Superior temporal gyrus (tissue), 1 donor: Measurements from ENCODE around the gene ZMYND10.

Source experiments
- DNase-seq: peaks from one replicate; pipeline ENCODE4 v3.0.0-alpha.2; 2016; ENCODE audit errors: extremely low spot score

ZMYND10 gene

GRCh38 chr3:50371133-50371685 lies 25.7 kb upstream of the ZMYND10 start:
- DNase-seq = no peak

GRCh38 chr3:50370594-50370993 lies 25.1 kb upstream of the ZMYND10 start:
- DNase-seq = peak; percentile 56

DNA sequence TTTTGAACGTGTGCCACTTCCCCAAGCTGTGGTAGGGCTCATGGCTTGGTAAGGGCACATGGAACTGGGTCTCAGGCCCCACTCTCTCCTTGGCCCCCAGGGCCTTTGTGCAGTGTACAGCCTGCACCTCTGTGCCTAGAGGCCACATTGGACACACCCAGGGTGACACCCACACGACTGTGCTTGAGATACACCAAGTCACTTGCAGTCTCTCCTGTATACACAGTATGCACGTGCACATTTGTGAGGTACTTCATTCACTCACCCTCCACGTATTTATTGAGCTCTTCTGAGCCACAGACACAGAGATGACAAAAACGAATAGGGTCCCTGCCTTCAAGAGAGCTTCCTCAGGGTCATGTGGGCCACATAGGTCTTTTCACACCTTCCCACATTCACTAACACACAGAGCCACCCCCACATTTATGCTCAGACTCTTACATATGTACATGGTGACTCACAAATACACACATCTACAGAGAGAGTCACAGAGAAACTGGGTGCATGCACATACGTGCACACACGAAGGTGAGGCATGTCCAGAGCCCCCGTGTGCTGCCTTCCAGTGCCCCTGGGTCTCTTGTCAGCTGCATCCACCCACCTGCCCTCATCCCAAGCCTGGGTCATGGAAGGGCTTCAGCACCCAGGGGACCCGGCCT lies 23.6 kb upstream of the ZMYND10 start:
- DNase-seq = no peak

- DNase-seq = no peak
Observed at GRCh38 chr3:50365842-50366220, 20.3 kb upstream of the ZMYND10 start.

- peak; percentile 48 for DNase-seq
Observed at GRCh38 chr3:50365080-50365841, 19.7 kb upstream of the ZMYND10 start.

GRCh38 chr3:50364573-50365079 lies 19.1 kb upstream of the ZMYND10 start:
- no peak for DNase-seq

GRCh38 chr3:50359760-50360110 lies 14.2 kb upstream of the ZMYND10 start:
- DNase-seq = no peak

- DNase-seq = peak; percentile 100
Observed at GRCh38 chr3:50358911-50359759, 13.6 kb upstream of the ZMYND10 start, which contains the start of gene TMEM115. TMEM115 (minus strand) TSS chr3:50359521; CDS start chr3:50359063, 458 bp downstream.

DNA sequence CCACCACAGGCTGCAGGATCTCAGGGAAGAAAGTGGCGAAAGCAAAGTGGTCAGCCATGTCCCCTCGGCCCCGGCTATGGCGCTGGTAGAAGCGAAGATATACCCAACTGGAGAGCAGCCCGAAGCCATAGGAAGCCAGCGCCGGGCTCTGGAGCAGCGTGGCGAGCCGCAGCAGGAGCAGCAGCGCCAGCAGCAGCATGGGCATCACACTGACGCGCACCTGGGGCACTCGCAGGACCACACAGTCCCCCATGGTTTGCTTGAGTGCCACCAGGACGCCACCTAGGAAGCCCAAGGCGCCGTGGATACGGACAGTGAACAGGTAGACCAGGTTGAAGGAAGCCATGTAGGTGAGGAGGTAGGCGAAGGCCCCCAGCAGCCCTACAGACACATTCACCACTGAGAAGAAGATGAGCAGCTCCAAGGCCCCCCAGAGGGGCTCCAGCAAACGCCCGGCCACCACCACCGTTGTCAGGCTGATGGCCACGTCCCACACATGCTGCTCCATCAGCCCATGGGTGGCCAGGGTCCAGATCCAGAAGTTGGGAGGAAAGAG lies 12.9 kb upstream of the ZMYND10 start:
- no peak for DNase-seq

GRCh38 chr3:50357481-50357880 lies 11.9 kb upstream of the ZMYND10 start:
- DNase-seq = no peak

DNA sequence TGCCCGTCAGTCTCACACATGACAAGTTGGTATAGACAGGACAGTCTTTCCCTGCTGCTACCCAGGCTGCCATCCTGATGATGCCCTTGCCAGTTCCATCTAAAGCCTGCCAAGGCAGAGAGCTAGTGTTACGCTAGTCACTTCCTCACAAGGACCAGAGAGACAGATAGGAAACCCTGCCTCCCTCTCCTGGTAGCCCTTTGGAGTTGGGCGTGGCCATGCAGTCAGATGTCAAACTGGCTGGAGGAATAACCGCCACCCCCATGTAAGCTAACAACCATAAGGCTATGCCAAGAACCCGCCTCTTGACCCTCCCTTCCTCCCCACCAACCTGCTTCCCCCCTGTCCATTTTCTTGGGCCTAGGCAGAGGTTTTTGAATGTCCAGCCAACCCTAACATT lies 11.0 kb upstream of the ZMYND10 start:
- no peak for DNase-seq

- DNase-seq = no peak
Observed at GRCh38 chr3:50355829-50356552, 10.5 kb upstream of the ZMYND10 start.

DNA sequence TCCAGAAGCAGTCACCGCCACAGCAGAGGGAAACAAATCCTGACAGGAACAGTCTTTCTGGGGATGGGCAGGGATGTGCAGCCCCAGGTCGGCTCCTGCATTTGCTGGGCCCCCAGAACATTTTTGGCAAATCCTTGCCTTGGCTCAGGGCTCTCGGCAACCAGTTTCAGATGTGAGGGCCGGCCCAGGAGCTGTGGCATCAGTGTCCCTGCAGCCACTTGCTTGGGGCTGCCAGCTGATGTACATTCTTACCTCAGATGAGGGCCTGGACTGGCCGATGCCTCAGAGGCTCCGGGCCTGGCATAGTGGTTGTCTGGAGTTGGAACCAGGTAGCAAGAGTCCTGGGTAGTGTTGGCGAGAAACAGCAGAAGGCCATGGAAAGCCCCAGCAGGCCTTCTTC lies 9.3 kb upstream of the ZMYND10 start:
- no peak for DNase-seq

- DNase-seq = no peak
Observed at GRCh38 chr3:50354186-50354764, 8.7 kb upstream of the ZMYND10 start.

- no peak for DNase-seq
Observed at GRCh38 chr3:50353245-50354004, 7.9 kb upstream of the ZMYND10 start.

GRCh38 chr3:50352781-50353180 lies 7.2 kb upstream of the ZMYND10 start:
- DNase-seq = no peak

GRCh38 chr3:50351323-50351697 lies 5.8 kb upstream of the ZMYND10 start:
- no peak for DNase-seq

GRCh38 chr3:50350527-50351322 lies 5.2 kb upstream of the ZMYND10 start, which contains the start of the genes CYB561D2 and NPRL2:
CYB561D2 (plus strand) TSS chr3:50350862; CDS start chr3:50351434, 572 bp downstream.
NPRL2 (minus strand) TSS chr3:50350775; CDS start chr3:50350652, 123 bp downstream.
- DNase-seq = peak; percentile 98

- no peak for DNase-seq
Observed at GRCh38 chr3:50350213-50350526, 4.6 kb upstream of the ZMYND10 start.
